HepG2 (cell line): Measurements from ENCODE around the gene EIF4G2. TPM values are rescaled to one million over a fixed set of nuclear protein-coding genes. Genes with fewer than 3 reads are reported as not detected.

Experiments
- ATAC-seq: fragments of 200-7000 bp; cut with Tn5 transposase; 3 replicates; pipeline ENCODE4 v1.9.1; 2020; ENCODE audit warnings: mild to moderate bottlenecking, moderate library complexity
- BruUV-seq: library from RNA; stranded (reverse); fragments of 400-500 nt; replicated peaks from 2 replicates; lab custom pipeline; 2021; lab: Mats Ljungman, UMichigan
- CTCF ChIA-PET: fragments of 300-600 bp; formaldehyde crosslinking; extraction: SDS; loops from one replicate; lab custom pipeline; 2021; ENCODE audit warnings: low total read pairs, inconsistent platforms, low intra/inter-chr PET ratio; lab: Yijun Ruan, JAX
- POLR2A ChIA-PET: fragments of 350-600 bp; sonication (Branson Sonifier 250); formaldehyde crosslinking; loops from one replicate; lab custom pipeline; 2020; ENCODE audit warnings: antibody characterized with exemption, inconsistent platforms; lab: Yijun Ruan, JAX
- DNase-seq: peaks from one replicate; pipeline ENCODE4 v3.0.0-alpha.2; 2015; ENCODE audit warnings: low spot score
- FAIRE-seq: peaks from 3 replicates; lab custom pipeline; 2011; peaks lifted over from hg19 to GRCh38; lab: Jason Lieb, UNC
- H2AFZ ChIP-seq: one replicate; pipeline ENCODE4 v1.6.1; 2011; ENCODE audit warnings: low read length, inconsistent platforms
- H3K27ac ChIP-seq: fragments of 300-600 bp; 3 replicates; pipeline ENCODE4 v1.8.0; 2011; ENCODE audit warnings: mixed run types, mild to moderate bottlenecking, mixed read lengths, low read length, inconsistent platforms; ENCODE audit not compliant: insufficient read depth; ENCODE audit errors: extremely low read length
- H3K27me3 ChIP-seq, 2 experiments: fragments of 200-600 bp in 1 of 2; 2 replicates in 1 of 2; 3 replicates in 1 of 2; pipeline versions ENCODE4 v1.6.0 to v1.8.0; 2011; ENCODE audit warnings: low read length in 2 of 2, mild to moderate bottlenecking in 2 of 2, moderate library complexity in 2 of 2, inconsistent platforms in 1 of 2; ENCODE audit not compliant: insufficient read depth in 2 of 2, control insufficient read depth in 1 of 2
- H3K36me3 ChIP-seq, 2 experiments: fragments of 200-600 bp in 1 of 2; replicated peaks in 1 of 2; 2 replicates in 1 of 2; 3 replicates in 1 of 2; pipeline versions ENCODE4 v1.5.1 to v1.8.0; 2011; ENCODE audit warnings: low read length in 2 of 2, inconsistent platforms in 1 of 2; ENCODE audit not compliant: insufficient read depth in 2 of 2, control insufficient read depth in 1 of 2
- H3K4me1 ChIP-seq: 2 replicates; pipeline ENCODE4 v1.5.1; 2012; ENCODE audit warnings: low read length, inconsistent platforms; ENCODE audit not compliant: insufficient read depth
- H3K4me2 ChIP-seq: 2 replicates; pipeline ENCODE4 v1.6.0; 2011; ENCODE audit warnings: low read depth, low read length, inconsistent platforms
- H3K4me3 ChIP-seq, 3 experiments: fragments of 200-600 bp in 1 of 3; sonication (generic), shearing (Covaris generic) in 1 of 3; replicated peaks in 1 of 3; 2 replicates each; pipeline ENCODE4 v1.5.1; 2011 to 2016; ENCODE audit warnings: low read length in 3 of 3, inconsistent platforms in 2 of 3, low read depth in 2 of 3, mild to moderate bottlenecking in 2 of 3, control low read depth in 1 of 3, mixed read lengths in 1 of 3; ENCODE audit not compliant: insufficient read depth in 1 of 3
- H3K79me2 ChIP-seq: one replicate; pipeline ENCODE4 v1.6.1; 2011; ENCODE audit warnings: low read length, inconsistent platforms; ENCODE audit not compliant: insufficient read depth
- H3K9ac ChIP-seq: 2 replicates; pipeline ENCODE4 v1.6.0; 2011; ENCODE audit warnings: mild to moderate bottlenecking, low read depth, low read length, inconsistent platforms; ENCODE audit not compliant: insufficient read depth
- H3K9me3 ChIP-seq: 2 replicates; pipeline ENCODE4 v1.5.1; 2012; ENCODE audit warnings: mild to moderate bottlenecking, low read length
- H4K20me1 ChIP-seq: 2 replicates; pipeline ENCODE4 v1.6.0; 2011; ENCODE audit warnings: inconsistent platforms, mild to moderate bottlenecking, low read length, moderate library complexity; ENCODE audit not compliant: insufficient read depth
- ATRX ChIP-seq: sonication (generic); formaldehyde crosslinking; IDR thresholded peaks from 2 replicates; pipeline ENCODE4 v1.4.0; 2020; ENCODE audit warnings: missing genetic modification reagents, borderline replicate concordance
- EP300 ChIP-seq, 3 experiments: sonication (generic) in 1 of 3; formaldehyde crosslinking in 1 of 3; IDR thresholded peaks; 2 replicates each; pipeline versions ENCODE4 v1.5.1 to v1.6.1; 2011 to 2020; ENCODE audit warnings: low read depth in 2 of 3, low read length in 2 of 3, borderline replicate concordance in 1 of 3, improper control_type of control experiment in 1 of 3, mild to moderate bottlenecking in 1 of 3, missing genetic modification reagents in 1 of 3, moderate library complexity in 1 of 3
- GFI1 ChIP-seq: sonication (generic); formaldehyde crosslinking; IDR thresholded peaks from 2 replicates; pipeline ENCODE4 v1.5.0; 2020; ENCODE audit warnings: missing genetic modification reagents, mild to moderate bottlenecking, borderline replicate concordance
- HOXA3 ChIP-seq: sonication (generic); formaldehyde crosslinking; IDR thresholded peaks from 2 replicates; pipeline ENCODE4 v1.5.0; 2020; ENCODE audit warnings: missing genetic modification reagents
- IRF2 ChIP-seq: IDR thresholded peaks from 2 replicates; pipeline ENCODE4 v1.6.1; 2018; ENCODE audit warnings: missing genetic modification reagents, missing compliant biosample characterization
- NR2F1 ChIP-seq, 2 experiments: fragments of 450-650 bp in 1 of 2; formaldehyde crosslinking in 1 of 2; IDR thresholded peaks; 2 replicates each; pipeline versions ENCODE4 v1.5.0 to v1.6.1; 2016 to 2020; ENCODE audit warnings: mild to moderate bottlenecking in 1 of 2, missing compliant biosample characterization in 1 of 2, missing genetic modification reagents in 1 of 2, moderate library complexity in 1 of 2
- SOX13 ChIP-seq, 3 experiments: fragments of 450-650 bp in 1 of 3; sonication (generic) in 1 of 3; formaldehyde crosslinking in 1 of 3; IDR thresholded peaks in 2 of 3; conservative IDR thresholded peaks in 1 of 3; 2 replicates each; pipeline versions ENCODE4 v1.5.0 to v1.6.1; 2016 to 2020; ENCODE audit warnings: antibody characterized with exemption in 1 of 3, mild to moderate bottlenecking in 1 of 3, missing compliant biosample characterization in 1 of 3, missing genetic modification reagents in 1 of 3, moderate library complexity in 1 of 3
- TBX2 ChIP-seq: sonication (generic); formaldehyde crosslinking; IDR thresholded peaks from 2 replicates; pipeline ENCODE4 v1.5.0; 2020; ENCODE audit warnings: missing genetic modification reagents, mild to moderate bottlenecking, borderline replicate concordance
- TCF7L2 ChIP-seq: IDR thresholded peaks from 2 replicates; pipeline ENCODE4 v1.6.1; 2011; ENCODE audit warnings: mild to moderate bottlenecking, low read depth, low read length, moderate library complexity
- ZFP36 ChIP-seq: fragments of 150-350 bp; IDR thresholded peaks from 2 replicates; pipeline ENCODE4 v1.6.1; 2018; ENCODE audit warnings: borderline replicate concordance, low read length, low read depth; ENCODE audit not compliant: partially characterized antibody
- ZMYM3 ChIP-seq: sonication (generic); formaldehyde crosslinking; IDR thresholded peaks from 2 replicates; pipeline ENCODE4 v1.5.1; 2020; ENCODE audit warnings: mild to moderate bottlenecking, missing genetic modification reagents
- ZNF263 ChIP-seq: sonication (generic); formaldehyde crosslinking; IDR thresholded peaks from 2 replicates; pipeline ENCODE4 v1.4.0; 2020; ENCODE audit warnings: missing genetic modification reagents
- ZNF557 ChIP-seq: sonication (generic); formaldehyde crosslinking; IDR thresholded peaks from 2 replicates; pipeline ENCODE4 v1.4.0; 2020; ENCODE audit warnings: missing genetic modification reagents
- WGBS: methylation state at CpG from one replicate; pipeline ENCODE4 v1.1.6; 2017; ENCODE audit warnings: low lambda C conversion rate; 5-methylcytosine and 5-hydroxymethylcytosine counted together
- in situ Hi-C: cut with HindIII; loops from 2 replicates; pipeline ENCODE4 v1.10.0; 2017; ENCODE audit warnings: low pct_unique_long_range_greater_than_20kb; ENCODE audit not compliant: extremely low pct_ligation_motif_present
- intact Hi-C: fragments of 100-400 bp; cut with micrococcal nuclease; formaldehyde crosslinking; loops from one replicate; pipeline ENCODE4 v1.10.0; 2022; ENCODE audit not compliant: unreplicated experiment
- polyA plus RNA-seq, 8 experiments: library from polyadenylated mRNA; depleted of rRNA in 3 of 8; stranded (reverse) in 7 of 8; unstranded in 1 of 8; fragments of >200 nt; fragmentation: Illumina TruSeq in 4 of 8; extraction: Trizol in 4 of 8; gene quantifications; 2 replicates each; pipeline versions ENCODE4 v1.2.1 to v1.2.3, GENCODE V29; 2011 to 2016; ENCODE audit warnings: low read depth in 4 of 8, missing spikeins in 1 of 8, mixed read lengths in 1 of 8; ENCODE audit not compliant: insufficient read depth in 1 of 8
- total RNA-seq, 5 experiments: library from RNA; depleted of rRNA; stranded (reverse); fragments of >200 nt; fragmentation: Illumina TruSeq; extraction: Trizol; gene quantifications; 2 replicates each; pipeline ENCODE4 v1.2.3, GENCODE V29; 2016; ENCODE audit warnings: low read depth in 1 of 5
- TF ChIP-seq, protein P1 (sequence below): sonication (generic); formaldehyde crosslinking; IDR thresholded peaks from 2 replicates; pipeline ENCODE4 v1.8.0; 2022; ENCODE audit warnings: missing genetic modification reagents, mild to moderate bottlenecking, inconsistent platforms, borderline replicate concordance
- TF ChIP-seq, protein P2 (sequence below): sonication (generic); formaldehyde crosslinking; IDR thresholded peaks from 2 replicates; pipeline ENCODE4 v1.4.0; 2020; ENCODE audit warnings: mild to moderate bottlenecking, missing genetic modification reagents
- TF ChIP-seq, protein P3 (sequence below): sonication (generic); formaldehyde crosslinking; IDR thresholded peaks from 2 replicates; pipeline ENCODE4 v1.5.1; 2020; ENCODE audit warnings: mild to moderate bottlenecking, missing genetic modification reagents

EIF4G2 gene
- total and polyA plus RNA-seq, 2 of the 13 experiments (the other 11 are each of a cell fraction or from before 2014, with no cell fraction given), result 362 to 546 TPM

DNA sequence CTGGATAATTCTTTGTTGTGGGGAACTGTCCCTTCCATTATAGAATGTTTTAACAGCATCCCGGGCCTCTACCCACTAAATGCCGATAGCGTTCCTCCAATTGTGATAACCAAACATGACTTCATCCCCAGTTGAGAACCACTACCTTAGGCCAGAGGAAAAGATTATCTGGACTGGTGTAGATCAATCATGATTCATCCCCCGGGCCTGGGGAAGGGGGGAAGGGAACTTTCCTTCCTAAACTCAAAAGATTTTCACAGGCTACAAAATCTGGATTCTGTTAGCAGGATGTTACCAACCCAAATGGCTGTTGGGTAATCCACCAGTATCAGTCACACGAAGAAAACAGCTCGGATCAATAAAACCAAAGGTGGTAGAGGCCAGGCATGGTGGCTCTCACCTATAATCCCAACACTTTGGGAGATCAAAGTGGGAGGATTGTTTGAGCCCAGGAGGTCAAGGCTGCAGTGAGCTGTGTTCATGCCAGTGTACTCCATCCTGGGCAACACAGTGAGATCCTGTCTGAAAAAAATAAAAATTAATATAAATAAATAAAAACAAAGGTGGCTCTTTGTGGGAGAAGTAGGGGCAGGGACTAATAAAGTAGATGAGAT lies 47.5 kb downstream of the EIF4G2 start:
- POLR2A ChIA-PET, result interaction anchor here (1.6 to 1.7 kb wide), 2 partner anchors 10 to 48 kb away, joined by 5 to 14 read pairs; partner anchors contain the start of genes CTR9 and EIF4G2
- 0 out of 2 replicates have a peak, but pooled peaks have one; percentile 25 for TF ChIP-seq IRF2
- TF ChIP-seq GFI1 (CRISPR knock-in tag), result no peak
- TF ChIP-seq, protein P1, sequence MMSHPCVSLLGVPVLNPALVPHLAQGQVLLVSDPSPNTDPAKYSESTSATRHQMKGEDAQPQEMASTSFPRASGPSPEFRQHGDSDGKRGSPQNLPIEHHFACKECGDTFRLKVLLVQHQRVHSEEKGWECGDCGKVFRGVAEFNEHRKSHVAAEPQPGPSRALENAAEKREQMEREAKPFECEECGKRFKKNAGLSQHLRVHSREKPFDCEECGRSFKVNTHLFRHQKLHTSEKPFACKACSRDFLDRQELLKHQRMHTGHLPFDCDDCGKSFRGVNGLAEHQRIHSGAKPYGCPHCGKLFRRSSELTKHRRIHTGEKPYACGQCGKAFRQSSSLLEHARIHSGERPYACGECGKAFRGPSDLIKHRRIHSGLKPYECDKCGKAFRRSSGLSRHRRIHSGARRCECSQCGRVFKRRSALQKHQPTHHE, result no peak
- TF ChIP-seq ATRX, result no peak
- no peak for TF ChIP-seq ZNF263 (CRISPR knock-in tag)
- peak; percentile 45 to 92; a peak in 3 of 4 replicates for TF ChIP-seq NR2F1 (CRISPR knock-in tag; IDR thresholded peaks at IDR 0.05)
- TF ChIP-seq EP300 (IDR thresholded peaks at IDR 0.05; ENCODE audit: low read depth in 2 of 2, low read length in 2 of 2), result peak in 1 of 2 experiments; percentile 52; a peak in 1 of 4 replicates
- TF ChIP-seq EP300 (CRISPR knock-in tag; IDR thresholded peaks at IDR 0.05; ENCODE audit: borderline replicate concordance), result no peak
- TF ChIP-seq TBX2 (CRISPR knock-in tag), result peak; percentile 72; the same call in 1 of the 2 replicates
- no peak for TF ChIP-seq SOX13 (IDR thresholded peaks at IDR 0.05)
- peak in 1 of 2 experiments; percentile 49; a peak in 1 of 4 replicates for TF ChIP-seq SOX13 (CRISPR knock-in tag; conservative IDR thresholded peaks at IDR 0.05 in 1 of 2, IDR thresholded peaks at IDR 0.05 in 1 of 2)
- TF ChIP-seq, protein P2, sequence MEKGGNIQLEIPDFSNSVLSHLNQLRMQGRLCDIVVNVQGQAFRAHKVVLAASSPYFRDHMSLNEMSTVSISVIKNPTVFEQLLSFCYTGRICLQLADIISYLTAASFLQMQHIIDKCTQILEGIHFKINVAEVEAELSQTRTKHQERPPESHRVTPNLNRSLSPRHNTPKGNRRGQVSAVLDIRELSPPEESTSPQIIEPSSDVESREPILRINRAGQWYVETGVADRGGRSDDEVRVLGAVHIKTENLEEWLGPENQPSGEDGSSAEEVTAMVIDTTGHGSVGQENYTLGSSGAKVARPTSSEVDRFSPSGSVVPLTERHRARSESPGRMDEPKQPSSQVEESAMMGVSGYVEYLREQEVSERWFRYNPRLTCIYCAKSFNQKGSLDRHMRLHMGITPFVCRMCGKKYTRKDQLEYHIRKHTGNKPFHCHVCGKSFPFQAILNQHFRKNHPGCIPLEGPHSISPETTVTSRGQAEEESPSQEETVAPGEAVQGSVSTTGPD (CRISPR knock-in tag), result peak; percentile 67; the same call in 1 of the 2 replicates
- TF ChIP-seq ZFP36, result no peak
- peak; percentile 49; the same call in 1 of the 2 replicates for TF ChIP-seq HOXA3 (CRISPR knock-in tag)
- TF ChIP-seq, protein P3, sequence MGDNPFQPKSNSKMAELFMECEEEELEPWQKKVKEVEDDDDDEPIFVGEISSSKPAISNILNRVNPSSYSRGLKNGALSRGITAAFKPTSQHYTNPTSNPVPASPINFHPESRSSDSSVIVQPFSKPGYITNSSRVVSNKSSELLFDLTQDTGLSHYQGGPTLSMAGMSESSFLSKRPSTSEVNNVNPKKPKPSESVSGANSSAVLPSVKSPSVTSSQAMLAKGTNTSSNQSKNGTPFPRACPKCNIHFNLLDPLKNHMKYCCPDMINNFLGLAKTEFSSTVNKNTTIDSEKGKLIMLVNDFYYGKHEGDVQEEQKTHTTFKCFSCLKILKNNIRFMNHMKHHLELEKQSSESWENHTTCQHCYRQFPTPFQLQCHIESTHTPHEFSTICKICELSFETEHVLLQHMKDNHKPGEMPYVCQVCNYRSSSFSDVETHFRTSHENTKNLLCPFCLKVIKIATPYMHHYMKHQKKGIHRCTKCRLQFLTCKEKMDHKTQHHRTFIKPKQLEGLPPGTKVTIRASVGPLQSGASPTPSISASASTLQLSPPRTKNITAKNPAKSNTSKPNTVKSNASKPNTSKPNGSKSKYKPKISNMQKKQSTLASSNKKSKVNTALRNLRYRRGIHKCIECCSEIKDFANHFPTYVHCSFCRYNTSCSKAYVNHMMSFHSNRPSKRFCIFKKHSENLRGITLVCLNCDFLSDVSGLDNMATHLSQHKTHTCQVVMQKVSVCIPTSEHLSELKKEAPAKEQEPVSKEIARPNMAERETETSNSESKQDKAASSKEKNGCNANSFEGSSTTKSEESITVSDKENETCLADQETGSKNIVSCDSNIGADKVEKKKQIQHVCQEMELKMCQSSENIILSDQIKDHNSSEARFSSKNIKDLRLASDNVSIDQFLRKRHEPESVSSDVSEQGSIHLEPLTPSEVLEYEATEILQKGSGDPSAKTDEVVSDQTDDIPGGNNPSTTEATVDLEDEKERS (CRISPR knock-in tag), result 0 out of 2 replicates have a peak, but pooled peaks have one; percentile 40
- TF ChIP-seq ZNF557 (CRISPR knock-in tag), result no peak
- TF ChIP-seq TCF7L2, result 0 out of 2 replicates have a peak, but pooled peaks have one; percentile 35
- peak; percentile 81; the same call in 1 of the 2 replicates for TF ChIP-seq ZMYM3 (CRISPR knock-in tag)

More for the DNA sequence above, 47.5 kb downstream of the EIF4G2 start:
- no TSS peak for BruUV-seq
- WGBS, result 60% methylated on average over 6 of the region's 6 CpGs
- no peak overlapping the region for H3K4me3 ChIP-seq
- ATAC-seq (peak; percentile 83), DNase-seq (peak; percentile 34), FAIRE-seq (no peak)
- H3K9me3 ChIP-seq, result no peaks in the 10 kb centered on the region
- H3K4me2 ChIP-seq, result no peak overlapping the region
- no peak overlapping the region for H3K9ac ChIP-seq
- CTCF ChIA-PET, result no interaction called here
- H3K79me2 ChIP-seq, result no peaks in the 10 kb centered on the region
- H3K27me3 ChIP-seq, result no peaks in the 10 kb centered on the region
- no peak overlapping the region for H2AFZ ChIP-seq
- peaks cover 13% of the 10 kb centered on the region for H3K4me1 ChIP-seq
- intact Hi-C loops, result no loop called here
- peak overlapping the region; percentile 16 for H3K27ac ChIP-seq
- in situ Hi-C loops, result no loop called here
- H3K36me3 ChIP-seq, result peaks cover 20 to 50% of the 10 kb centered on the region in 2 experiments
- H4K20me1 ChIP-seq, result no peaks in the 10 kb centered on the region
